RWPE2 (cell line): ENCODE results near the gene P3H2.

Experiments
- ATAC-seq: fragments of 200-7000 bp; cut with Tn5 transposase; 3 replicates; pipeline ENCODE4 v1.9.1; 2021; ENCODE audit warnings: low read depth
- DNase-seq: peaks from one replicate; pipeline ENCODE4 v3.0.0-alpha.2; 2020; ENCODE audit warnings: low spot score
- H3K27ac ChIP-seq: fragments of 450-650 bp; 2 replicates; pipeline ENCODE4 v1.5.1; 2017; ENCODE audit warnings: mild to moderate bottlenecking; ENCODE audit not compliant: poor library complexity, severe bottlenecking
- H3K27me3 ChIP-seq: fragments of 250-450 bp; sonication (Bioruptor Pico); 2 replicates; pipeline ENCODE4 v1.5.1; 2021; ENCODE audit warnings: mild to moderate bottlenecking, moderate library complexity; ENCODE audit not compliant: insufficient read depth, poor library complexity, severe bottlenecking
- H3K36me3 ChIP-seq: fragments of 250-450 bp; sonication (Bioruptor Pico); 2 replicates; pipeline ENCODE4 v1.5.1; 2020; ENCODE audit warnings: low read depth, mild to moderate bottlenecking, moderate library complexity
- H3K4me1 ChIP-seq: fragments of 250-450 bp; sonication (Bioruptor Pico); 2 replicates; pipeline ENCODE4 v1.5.1; 2021; ENCODE audit warnings: mild to moderate bottlenecking, moderate library complexity; ENCODE audit not compliant: insufficient read depth, poor library complexity, severe bottlenecking
- H3K4me3 ChIP-seq: fragments of 250-450 bp; sonication (Bioruptor Pico); 2 replicates; pipeline ENCODE4 v1.5.1; 2021; ENCODE audit warnings: mild to moderate bottlenecking, moderate library complexity; ENCODE audit not compliant: severe bottlenecking
- H3K9me3 ChIP-seq: fragments of 250-450 bp; sonication (Bioruptor Pico); 2 replicates; pipeline ENCODE4 v1.5.1; 2021; ENCODE audit warnings: mild to moderate bottlenecking, moderate library complexity; ENCODE audit not compliant: severe bottlenecking
- TF ChIP-seq, protein P1 (sequence below): fragments of 450-650 bp; IDR thresholded peaks from one replicate; pipeline ENCODE4 v1.5.1; 2017; ENCODE audit warnings: mild to moderate bottlenecking, moderate library complexity; ENCODE audit not compliant: poor library complexity, severe bottlenecking

The P3H2 gene

DNA sequence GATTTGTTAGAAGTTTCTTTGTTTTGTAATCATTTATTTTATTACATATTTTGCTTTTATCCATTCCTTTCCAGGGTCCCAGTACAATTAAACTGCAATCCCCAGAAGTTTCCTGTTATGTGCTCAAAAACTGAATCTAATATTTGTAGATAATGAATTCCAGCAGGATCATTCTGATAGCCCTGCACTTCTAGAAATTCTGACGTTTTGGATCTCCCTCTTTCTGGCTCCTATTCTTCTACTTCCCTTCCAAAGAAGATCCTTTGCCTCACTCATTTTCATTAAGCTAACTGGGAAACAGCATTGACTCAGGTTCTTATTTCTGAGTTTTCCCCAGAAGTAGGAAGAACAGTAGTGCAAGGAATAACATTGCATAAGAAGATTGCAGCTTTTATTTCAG, 9.9 kb downstream of the P3H2 start:
- Histone ChIP-seq H3K27me3 (no peaks in the 10 kb centered on the region), H3K36me3 (no peaks in the 10 kb centered on the region), H3K9me3 (no peaks in the 10 kb centered on the region), H3K4me1 (no peaks in the 10 kb centered on the region), H3K4me3 (no peak overlapping the region), H3K27ac (no peak overlapping the region)
- TF ChIP-seq, protein P1, sequence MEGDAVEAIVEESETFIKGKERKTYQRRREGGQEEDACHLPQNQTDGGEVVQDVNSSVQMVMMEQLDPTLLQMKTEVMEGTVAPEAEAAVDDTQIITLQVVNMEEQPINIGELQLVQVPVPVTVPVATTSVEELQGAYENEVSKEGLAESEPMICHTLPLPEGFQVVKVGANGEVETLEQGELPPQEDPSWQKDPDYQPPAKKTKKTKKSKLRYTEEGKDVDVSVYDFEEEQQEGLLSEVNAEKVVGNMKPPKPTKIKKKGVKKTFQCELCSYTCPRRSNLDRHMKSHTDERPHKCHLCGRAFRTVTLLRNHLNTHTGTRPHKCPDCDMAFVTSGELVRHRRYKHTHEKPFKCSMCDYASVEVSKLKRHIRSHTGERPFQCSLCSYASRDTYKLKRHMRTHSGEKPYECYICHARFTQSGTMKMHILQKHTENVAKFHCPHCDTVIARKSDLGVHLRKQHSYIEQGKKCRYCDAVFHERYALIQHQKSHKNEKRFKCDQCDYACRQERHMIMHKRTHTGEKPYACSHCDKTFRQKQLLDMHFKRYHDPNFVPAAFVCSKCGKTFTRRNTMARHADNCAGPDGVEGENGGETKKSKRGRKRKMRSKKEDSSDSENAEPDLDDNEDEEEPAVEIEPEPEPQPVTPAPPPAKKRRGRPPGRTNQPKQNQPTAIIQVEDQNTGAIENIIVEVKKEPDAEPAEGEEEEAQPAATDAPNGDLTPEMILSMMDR, result no peak
- DNase-seq, result no peak
- ATAC-seq, result no peak

DNA sequence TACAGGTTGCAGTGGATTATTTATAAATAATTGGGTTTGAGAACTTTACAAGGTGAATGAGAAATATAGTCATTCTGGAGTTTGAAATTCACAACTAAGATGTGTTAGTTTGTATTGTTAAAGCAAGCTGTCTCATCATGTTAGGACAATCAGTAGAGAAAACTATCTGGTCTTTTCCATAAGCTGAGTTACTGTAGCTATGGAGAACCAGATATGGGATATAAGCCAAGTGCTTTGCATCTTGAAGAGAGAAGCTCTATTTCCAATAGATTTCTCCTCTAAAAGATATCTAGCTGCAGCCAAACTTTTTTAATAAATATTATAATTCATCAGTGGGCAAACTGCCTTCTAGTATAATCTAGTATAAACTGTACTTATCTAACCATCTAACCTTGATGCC, 11.3 kb downstream of the P3H2 start:
- no peak overlapping the region for H3K27ac ChIP-seq
- H3K4me1 ChIP-seq, result no peaks in the 10 kb centered on the region
- TF ChIP-seq, protein P1, result no peak
- H3K4me3 ChIP-seq, result no peak overlapping the region
- H3K27me3 ChIP-seq, result no peaks in the 10 kb centered on the region
- no peaks in the 10 kb centered on the region for H3K36me3 ChIP-seq
- H3K9me3 ChIP-seq, result no peaks in the 10 kb centered on the region
- ATAC-seq (no peak), DNase-seq (no peak)

DNA sequence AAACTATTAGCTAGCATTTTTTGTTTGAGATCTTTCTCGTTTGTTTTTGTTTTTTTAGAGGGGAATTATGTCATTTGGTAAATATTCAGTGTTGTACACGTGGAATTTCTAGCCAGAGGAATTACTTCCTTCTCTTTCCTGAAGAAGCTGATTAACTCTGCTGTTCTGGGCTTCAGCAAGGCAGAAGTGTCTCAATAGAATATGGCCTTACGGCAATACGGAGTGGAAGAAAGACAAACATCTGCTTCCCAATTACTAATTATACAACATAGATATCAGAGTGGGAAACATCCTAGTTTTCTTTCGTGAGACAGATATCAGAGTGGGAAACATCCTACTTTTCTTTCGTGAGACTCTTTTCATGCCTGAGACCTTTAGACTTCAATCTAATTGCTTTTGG, 11.9 kb downstream of the P3H2 start:
- TF ChIP-seq, protein P1, result no peak
- Histone ChIP-seq H3K27me3 (no peaks in the 10 kb centered on the region), H3K9me3 (no peaks in the 10 kb centered on the region), H3K36me3 (no peaks in the 10 kb centered on the region), H3K4me3 (no peak overlapping the region), H3K4me1 (no peaks in the 10 kb centered on the region), H3K27ac (no peak overlapping the region)
- DNase-seq (no peak), ATAC-seq (no peak)

DNA sequence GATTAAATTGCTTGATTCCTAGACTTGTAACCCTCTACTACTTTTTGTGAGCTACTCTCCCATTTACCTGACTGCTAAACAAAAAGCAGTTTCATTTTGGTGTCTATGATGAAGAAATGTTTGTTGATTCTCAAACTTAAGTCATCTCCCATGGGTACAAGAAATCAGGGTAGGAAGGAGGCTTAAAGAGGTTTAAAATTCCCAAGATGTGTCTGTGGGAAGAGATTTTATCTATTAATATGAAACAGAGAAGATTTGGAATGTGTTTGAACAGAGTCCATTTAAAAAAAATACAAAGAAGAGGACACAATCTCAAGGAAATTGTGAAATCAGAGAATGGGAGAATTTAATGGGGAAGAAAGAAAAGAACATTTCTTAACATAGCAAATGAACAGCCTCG, 14.8 kb downstream of the P3H2 start:
- ATAC-seq (no peak), DNase-seq (no peak)
- Histone ChIP-seq H3K27me3 (no peaks in the 10 kb centered on the region), H3K27ac (no peak overlapping the region), H3K4me3 (no peak overlapping the region), H3K9me3 (no peaks in the 10 kb centered on the region), H3K36me3 (no peaks in the 10 kb centered on the region), H3K4me1 (no peaks in the 10 kb centered on the region)
- TF ChIP-seq, protein P1, result no peak

DNA sequence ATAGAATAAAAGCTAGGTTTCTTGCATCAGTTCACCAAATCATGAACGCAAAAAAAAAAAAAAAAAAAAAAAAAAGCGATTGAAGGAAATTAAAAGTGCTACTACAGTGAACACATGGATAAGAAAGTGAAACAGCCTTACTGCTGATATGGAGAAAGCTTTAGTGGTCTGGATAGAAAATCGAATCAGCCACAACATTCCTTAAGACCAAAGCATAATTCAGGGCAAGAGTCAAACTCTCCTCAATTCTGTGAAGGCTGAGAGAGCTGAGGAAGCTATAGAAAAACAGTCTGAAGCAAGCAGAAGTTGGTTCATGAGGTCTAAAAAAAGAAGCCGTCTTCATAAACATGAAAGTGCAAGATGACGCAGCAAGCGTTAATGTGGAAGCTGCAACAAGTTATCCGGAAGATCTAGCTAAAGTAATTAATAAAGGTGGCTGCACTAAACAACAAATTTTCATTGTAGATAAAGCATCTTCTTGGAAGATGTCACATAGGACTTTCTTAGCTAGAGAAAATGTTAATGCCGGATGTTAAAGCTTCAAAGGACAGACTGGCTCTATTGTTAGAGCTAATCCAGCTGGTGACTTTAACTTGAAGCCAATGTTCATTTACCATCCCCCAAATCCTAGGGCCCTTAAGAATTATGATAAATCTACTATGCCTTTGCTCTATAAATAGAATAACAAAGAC, 19.2 kb downstream of the P3H2 start:
- TF ChIP-seq, protein P1, result no peak
- ATAC-seq (no peak), DNase-seq (no peak)
- Histone ChIP-seq H3K36me3 (no peaks in the 10 kb centered on the region), H3K9me3 (no peaks in the 10 kb centered on the region), H3K4me1 (peaks cover 2% of the 10 kb centered on the region), H3K4me3 (no peak overlapping the region), H3K27me3 (no peaks in the 10 kb centered on the region), H3K27ac (no peak overlapping the region)
